OCI-LY1 (cell line): ENCODE measurements around the gene CCDC85C.

Experiments used
- H2AFZ ChIP-seq: fragments of 200-600 bp; sonication (generic), shearing (Covaris generic); 2 replicates; pipeline ENCODE4 v1.6.0; 2014; ENCODE audit warnings: antibody characterized with exemption, mild to moderate bottlenecking, low read length
- H3F3A ChIP-seq: fragments of 200-600 bp; sonication (generic), shearing (Covaris generic); 2 replicates; pipeline ENCODE4 v1.6.0; 2014; ENCODE audit warnings: mild to moderate bottlenecking, antibody characterized with exemption, low read length, moderate library complexity; ENCODE audit not compliant: insufficient read depth
- H3K27ac ChIP-seq: fragments of 200-600 bp; sonication (generic); 2 replicates; pipeline ENCODE4 v1.5.1; 2014; ENCODE audit warnings: low read length, mixed run types, mild to moderate bottlenecking, low read depth; ENCODE audit not compliant: poor library complexity, severe bottlenecking
- H3K27me3 ChIP-seq: fragments of 200-600 bp; sonication (generic); 2 replicates; pipeline ENCODE4 v1.6.0; 2014; ENCODE audit warnings: antibody characterized with exemption, mild to moderate bottlenecking, low read length, moderate library complexity; ENCODE audit not compliant: insufficient read depth
- H3K36me3 ChIP-seq: fragments of 200-600 bp; sonication (generic); 2 replicates; pipeline ENCODE4 v1.6.1; 2014; ENCODE audit warnings: mild to moderate bottlenecking, antibody characterized with exemption, low read length, moderate library complexity, mixed read lengths; ENCODE audit not compliant: insufficient read depth
- H3K4me1 ChIP-seq: fragments of 200-600 bp; sonication (generic); 2 replicates; pipeline ENCODE4 v1.5.1; 2014; ENCODE audit warnings: mild to moderate bottlenecking, low read length, moderate library complexity; ENCODE audit not compliant: insufficient read depth, severe bottlenecking
- H3K4me2 ChIP-seq: fragments of 200-600 bp; sonication (generic), shearing (Covaris generic); 2 replicates; pipeline ENCODE4 v1.6.1; 2014; ENCODE audit warnings: low read length
- H3K4me3 ChIP-seq: fragments of 200-600 bp; sonication (generic); 2 replicates; pipeline ENCODE4 v1.5.1; 2014; ENCODE audit warnings: low read length, low read depth, mild to moderate bottlenecking, mixed read lengths; ENCODE audit not compliant: poor library complexity, severe bottlenecking
- H3K79me2 ChIP-seq: fragments of 200-600 bp; shearing (Covaris generic); 2 replicates; pipeline ENCODE4 v1.6.1; 2016; ENCODE audit warnings: mixed run types, low read length, mixed read lengths; ENCODE audit not compliant: insufficient read depth
- H3K9ac ChIP-seq: fragments of 200-600 bp; sonication (generic), shearing (Covaris generic); 2 replicates; pipeline ENCODE4 v1.6.1; 2014; ENCODE audit warnings: mild to moderate bottlenecking, low read length, mixed read lengths
- H3K9me2 ChIP-seq: fragments of 200-600 bp; sonication (generic), shearing (Covaris generic); 2 replicates; pipeline ENCODE4 v1.6.1; 2014; ENCODE audit warnings: low read depth, mild to moderate bottlenecking, low read length, mixed read lengths
- H3K9me3 ChIP-seq: fragments of 200-600 bp; shearing (Covaris generic); 2 replicates; pipeline ENCODE4 v1.6.1; 2014; ENCODE audit warnings: low read length, mixed read lengths
- H4K20me1 ChIP-seq: fragments of 200-600 bp; sonication (generic), shearing (Covaris generic); 2 replicates; pipeline ENCODE4 v1.6.0; 2016; ENCODE audit warnings: mild to moderate bottlenecking, low read length; ENCODE audit not compliant: insufficient read depth
- CTCF ChIP-seq: fragments of 200-600 bp; sonication (generic), shearing (Covaris generic); IDR thresholded peaks from 2 replicates; pipeline ENCODE4 v1.5.1; 2017; ENCODE audit warnings: mild to moderate bottlenecking, antibody characterized with exemption, low read length, moderate library complexity, mixed read lengths
- EZH2 ChIP-seq: fragments of 200-600 bp; sonication (generic), shearing (Covaris generic); IDR thresholded peaks from 2 replicates; pipeline ENCODE4 v1.8.0; 2017; ENCODE audit warnings: borderline replicate concordance, mixed run types, mild to moderate bottlenecking, antibody characterized with exemption, low read length, moderate library complexity, mixed read lengths

Gene CCDC85C

GRCh38 chr14:99573436-99574098 lies 30.4 kb downstream of the CCDC85C start:
- no peak overlapping the region for H3K9ac ChIP-seq
- no peaks in the 10 kb centered on the region for H3K36me3 ChIP-seq
- H3K4me3 ChIP-seq, result no peak overlapping the region
- no peaks in the 10 kb centered on the region for H3F3A ChIP-seq
- no peaks in the 10 kb centered on the region for H3K27me3 ChIP-seq
- H3K79me2 ChIP-seq, result no peaks in the 10 kb centered on the region
- H3K9me3 ChIP-seq, result no peaks in the 10 kb centered on the region
- no peaks in the 10 kb centered on the region for H4K20me1 ChIP-seq
- no peak overlapping the region for H3K27ac ChIP-seq
- H3K4me2 ChIP-seq, result no peak overlapping the region
- no peak for TF ChIP-seq CTCF
- TF ChIP-seq EZH2, result no peak
- no peak overlapping the region for H2AFZ ChIP-seq
- no peaks in the 10 kb centered on the region for H3K9me2 ChIP-seq
- H3K4me1 ChIP-seq, result peaks cover 4% of the 10 kb centered on the region

- no peak overlapping the region for H3K27ac ChIP-seq
- no peak overlapping the region for H3K9ac ChIP-seq
- H2AFZ ChIP-seq, result no peak overlapping the region
- no peaks in the 10 kb centered on the region for H3K9me2 ChIP-seq
- TF ChIP-seq EZH2, result no peak
- no peak for TF ChIP-seq CTCF
- no peaks in the 10 kb centered on the region for H3F3A ChIP-seq
- H3K4me3 ChIP-seq, result no peak overlapping the region
- no peaks in the 10 kb centered on the region for H3K79me2 ChIP-seq
- H3K4me1 ChIP-seq, result peaks cover 10% of the 10 kb centered on the region
- H3K36me3 ChIP-seq, result no peaks in the 10 kb centered on the region
- H3K9me3 ChIP-seq, result no peaks in the 10 kb centered on the region
- no peaks in the 10 kb centered on the region for H3K27me3 ChIP-seq
- H3K4me2 ChIP-seq, result no peak overlapping the region
- no peaks in the 10 kb centered on the region for H4K20me1 ChIP-seq
These were observed 31.0 kb downstream of the CCDC85C start for GRCh38 chr14:99573000-99573330.

- no peak overlapping the region for H3K4me2 ChIP-seq
- H3K9me2 ChIP-seq, result no peaks in the 10 kb centered on the region
- no peak overlapping the region for H3K27ac ChIP-seq
- H3K4me3 ChIP-seq, result no peak overlapping the region
- H4K20me1 ChIP-seq, result no peaks in the 10 kb centered on the region
- no peaks in the 10 kb centered on the region for H3K9me3 ChIP-seq
- H3F3A ChIP-seq, result no peaks in the 10 kb centered on the region
- H3K9ac ChIP-seq, result no peak overlapping the region
- H2AFZ ChIP-seq, result no peak overlapping the region
- peaks cover 13% of the 10 kb centered on the region for H3K4me1 ChIP-seq
- H3K27me3 ChIP-seq, result no peaks in the 10 kb centered on the region
- TF ChIP-seq EZH2 (no peak), CTCF (no peak)
- no peaks in the 10 kb centered on the region for H3K79me2 ChIP-seq
- no peaks in the 10 kb centered on the region for H3K36me3 ChIP-seq
These were observed 31.6 kb downstream of the CCDC85C start for GRCh38 chr14:99572173-99572999.
